Activated CD8-positive, alpha-beta memory T cell treated with anti-CD3 and anti-CD28 coated beads, Interleukin-2, amount 10 ng/mL, durations not matched to agents 7 days and 5 days (primary cell): ENCODE data around the gene PRICKLE4. TPM values are rescaled to one million over a fixed set of nuclear protein-coding genes. Genes with fewer than 3 reads are reported as not detected.
"Not testable (repeated sequence)": the region's sequence is repeated elsewhere in the genome, so short reads cannot be mapped to it uniquely, and the experiment has no call there.

Experiments
- ATAC-seq: fragments of 150-1000 bp; cut with Tn5 transposase; one replicate; pipeline ENCODE4 v1.10.0; 2021; ENCODE audit warnings: moderate library complexity
- CTCF ChIA-PET: fragments of 350-600 bp; sonication (Branson Sonifier 250); formaldehyde crosslinking; loops from one replicate; lab custom pipeline; 2021; ENCODE audit warnings: antibody characterized with exemption; lab: Charles Lee
- DNase-seq: peaks from one replicate; pipeline ENCODE4 v3.0.0-alpha.2; 2020
- H3K27ac Mint-ChIP-seq: one replicate; pipeline ENCODE4 v1.8.0; 2021; ENCODE audit warnings: mild to moderate bottlenecking, mixed read lengths
- H3K27me3 Mint-ChIP-seq: one replicate; pipeline ENCODE4 v1.8.0; 2021; ENCODE audit warnings: mixed read lengths
- H3K36me3 Mint-ChIP-seq: one replicate; pipeline ENCODE4 v1.8.0; 2021; ENCODE audit warnings: mild to moderate bottlenecking, mixed read lengths
- H3K4me1 Mint-ChIP-seq: one replicate; pipeline ENCODE4 v1.8.0; 2021; ENCODE audit warnings: mixed read lengths
- H3K4me3 Mint-ChIP-seq: one replicate; pipeline ENCODE4 v1.8.0; 2021; ENCODE audit warnings: mild to moderate bottlenecking, moderate library complexity, mixed read lengths
- H3K9me3 Mint-ChIP-seq: one replicate; pipeline ENCODE4 v1.8.0; 2022; ENCODE audit warnings: low read depth, mixed read lengths
- total RNA-seq, 2 experiments: library from RNA; stranded (reverse); gene quantifications; one replicate each; pipeline ENCODE4 v1.2.3, GENCODE V29; 2021

PRICKLE4 gene
- total RNA-seq, 2 experiments from 2014 or later: not detected

DNA sequence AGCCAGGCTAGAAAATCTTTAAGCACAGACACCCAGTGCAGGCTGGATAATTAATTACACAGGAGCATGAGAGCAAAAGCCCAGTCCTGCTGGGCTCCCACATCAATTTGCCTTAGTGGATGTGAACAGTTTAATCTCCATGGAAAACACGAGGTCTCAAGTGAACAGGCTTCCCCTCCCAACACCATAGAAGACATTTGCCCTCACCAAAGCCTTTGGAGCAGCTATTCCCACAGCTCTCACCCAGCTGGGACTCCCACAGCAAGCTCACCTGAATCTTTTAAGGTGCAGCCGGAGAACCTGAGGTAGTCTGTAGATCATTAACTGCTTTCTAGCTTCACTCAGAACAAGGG, 19.0 kb downstream of the PRICKLE4 start:
- H3K4me1 Mint-ChIP-seq: peaks cover 26% of the 10 kb centered on the region
- no peak for DNase-seq
- no peak overlapping the region for H3K27ac Mint-ChIP-seq
- H3K36me3 Mint-ChIP-seq: peaks cover 6% of the 10 kb centered on the region
- CTCF ChIA-PET: interaction anchor here (1.6 to 5.6 kb wide), 2 partner anchors 13 to 245 kb away, joined by 7 to 31 read pairs; partner anchors contain the start of gene TOMM6
- H3K27me3 Mint-ChIP-seq: no peaks in the 10 kb centered on the region
- no peak for ATAC-seq
- H3K9me3 Mint-ChIP-seq: no peaks in the 10 kb centered on the region
- no peak overlapping the region for H3K4me3 Mint-ChIP-seq

DNA sequence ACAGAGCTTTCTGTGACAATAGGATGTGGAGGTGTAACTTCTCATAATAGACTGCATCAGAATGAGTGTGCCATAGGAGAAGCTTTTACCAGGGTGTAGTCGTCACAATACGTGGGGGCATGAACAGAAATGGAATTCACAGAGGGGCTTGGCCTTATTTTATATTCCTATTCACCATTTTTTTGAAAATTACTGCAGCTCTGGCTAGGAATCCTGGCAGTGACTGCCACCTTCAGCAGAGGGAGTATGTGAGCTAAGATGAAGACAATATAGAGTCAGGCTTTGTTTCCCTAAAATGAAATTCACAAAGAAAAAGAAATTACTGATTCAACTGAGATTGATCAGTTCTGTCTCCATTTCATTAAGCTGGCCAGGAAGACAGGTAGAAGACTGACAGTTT, 20.8 kb downstream of the PRICKLE4 start:
- Mint-ChIP-seq H3K4me1 (peaks cover 10% of the 10 kb centered on the region), H3K36me3 (peaks cover 2% of the 10 kb centered on the region), H3K4me3 (no peak overlapping the region), H3K27me3 (no peaks in the 10 kb centered on the region), H3K27ac (no peak overlapping the region), H3K9me3 (no peaks in the 10 kb centered on the region)
- peak; percentile 23 for ATAC-seq
- no peak for DNase-seq
- CTCF ChIA-PET: interaction anchor here (0.6 to 1.5 kb wide), 9 partner anchors 11 to 405 kb away, joined by 3 to 20 read pairs (median 3); partner anchors contain the start of genes BYSL, MED20 and TOMM6

DNA sequence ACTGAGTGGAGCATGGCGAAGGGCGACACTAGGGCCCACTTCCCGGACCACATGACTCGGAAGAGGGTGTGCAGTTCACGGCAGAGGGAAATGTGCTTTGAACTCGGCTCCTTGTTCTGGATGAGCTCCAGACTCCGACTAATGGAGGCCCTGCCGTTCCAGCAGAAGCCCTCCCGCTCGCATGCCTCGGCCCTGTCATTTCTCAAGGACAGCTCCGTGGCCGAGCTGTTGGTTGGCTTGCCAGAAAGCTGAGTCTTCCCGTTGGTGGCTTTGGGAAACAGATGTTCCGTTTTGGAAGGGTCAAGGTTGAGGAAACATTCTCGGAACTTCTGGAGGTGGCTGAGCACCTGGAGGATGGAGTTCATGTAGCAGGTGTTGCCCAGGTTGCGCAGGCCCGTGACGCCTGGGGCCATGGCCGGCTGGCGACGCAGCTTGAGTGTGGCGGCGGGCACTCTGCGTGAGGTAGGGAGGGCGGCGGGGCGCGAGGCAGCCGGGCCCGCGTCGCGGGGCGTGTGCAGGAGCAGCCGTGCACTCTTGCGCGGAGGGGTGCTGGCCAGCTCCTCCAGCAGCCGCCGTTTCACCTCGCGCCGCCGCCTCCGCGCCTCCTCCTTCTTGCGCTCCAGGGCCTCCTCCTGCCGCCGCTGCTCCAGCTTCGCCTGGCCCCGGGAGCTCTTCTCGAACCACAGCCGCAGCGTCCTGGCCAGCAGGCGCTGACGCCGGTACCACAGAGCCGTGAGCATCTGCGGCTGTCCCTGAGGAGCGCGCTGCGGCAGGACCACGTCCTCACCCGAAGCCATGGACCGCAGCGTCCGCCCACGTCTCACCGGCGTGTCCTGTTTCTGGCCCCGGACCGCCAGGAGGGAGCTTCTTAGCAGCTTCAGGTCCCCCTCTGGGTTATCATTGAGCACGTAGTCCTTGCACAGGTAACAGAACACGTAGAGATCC, 25.5 kb downstream of the PRICKLE4 start:
- H3K9me3 Mint-ChIP-seq: no peaks in the 10 kb centered on the region
- no peaks in the 10 kb centered on the region for H3K4me1 Mint-ChIP-seq
- DNase-seq (no peak), ATAC-seq (no peak)
- H3K4me3 Mint-ChIP-seq: no peak overlapping the region
- no peaks in the 10 kb centered on the region for H3K36me3 Mint-ChIP-seq
- H3K27me3 Mint-ChIP-seq: no peaks in the 10 kb centered on the region
- no peak overlapping the region for H3K27ac Mint-ChIP-seq
- CTCF ChIA-PET: no interaction called here

DNA sequence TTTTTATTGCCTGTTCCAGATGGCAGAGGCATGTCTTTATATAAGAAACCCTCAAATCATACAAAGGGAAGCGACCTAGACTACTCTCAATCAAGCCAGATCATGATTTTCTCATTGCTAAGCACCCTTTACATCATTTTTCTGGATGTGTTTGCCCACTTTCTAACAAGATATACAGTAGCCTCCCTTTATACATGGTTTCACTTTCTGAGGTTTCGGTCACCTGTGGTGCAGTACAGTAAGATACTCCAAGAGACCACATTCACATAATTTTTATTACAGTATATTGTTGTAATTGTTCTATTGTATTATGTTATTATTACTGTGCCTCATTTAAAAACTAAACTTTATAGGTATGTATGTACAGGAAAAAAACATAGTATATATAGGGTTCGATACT, 30.5 kb downstream of the PRICKLE4 start:
- H3K4me1 Mint-ChIP-seq: no peaks in the 10 kb centered on the region
- H3K36me3 Mint-ChIP-seq: no peaks in the 10 kb centered on the region
- no peak overlapping the region for H3K4me3 Mint-ChIP-seq
- no peaks in the 10 kb centered on the region for H3K27me3 Mint-ChIP-seq
- CTCF ChIA-PET: no interaction called here
- H3K27ac Mint-ChIP-seq: no peak overlapping the region
- DNase-seq (no peak), ATAC-seq (no peak)
- no peaks in the 10 kb centered on the region for H3K9me3 Mint-ChIP-seq

DNA sequence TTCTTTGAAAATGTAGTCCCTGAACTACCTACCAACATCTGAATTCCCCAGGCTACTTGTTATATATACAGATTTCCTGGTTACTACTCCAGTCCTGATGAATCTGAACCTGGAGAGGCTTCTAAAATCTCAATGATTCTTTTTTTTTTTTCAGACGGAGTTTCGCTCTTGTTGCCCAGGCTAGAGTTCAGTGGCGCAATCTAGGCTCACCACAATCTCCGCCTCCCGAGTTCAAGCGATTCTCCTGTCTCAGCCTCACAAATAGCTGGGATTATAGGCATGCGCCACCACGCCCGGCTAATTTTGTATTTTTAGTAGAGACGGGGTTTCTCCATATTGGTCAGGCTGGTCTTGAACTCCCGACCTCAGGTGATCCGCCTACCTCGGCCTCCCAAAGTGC, 31.4 kb downstream of the PRICKLE4 start:
- H3K27ac Mint-ChIP-seq, H3K9me3 Mint-ChIP-seq, H3K4me3 Mint-ChIP-seq, DNase-seq, ATAC-seq, H3K36me3 Mint-ChIP-seq, CTCF ChIA-PET, H3K27me3 Mint-ChIP-seq, H3K4me1 Mint-ChIP-seq: not testable (repeated sequence)

DNA sequence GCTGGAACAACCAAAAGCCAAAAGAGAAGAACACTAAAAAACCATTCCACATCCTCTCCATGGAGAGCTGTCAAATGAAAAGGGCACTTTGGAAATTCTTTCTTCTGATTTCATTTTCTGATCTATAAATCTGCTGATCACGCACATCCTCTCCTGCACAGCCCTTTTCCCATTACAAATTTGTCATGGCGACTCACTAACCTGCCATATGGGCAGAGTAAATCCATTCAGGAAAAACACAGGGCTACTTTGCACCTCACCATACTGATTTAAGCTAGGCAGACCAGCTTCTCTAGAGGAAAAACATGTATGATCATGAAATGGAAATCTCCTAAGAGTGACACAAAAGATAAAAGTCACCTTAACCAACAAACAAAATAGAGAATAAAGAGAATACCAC, 32.9 kb downstream of the PRICKLE4 start:
- no peaks in the 10 kb centered on the region for H3K36me3 Mint-ChIP-seq
- no peak overlapping the region for H3K27ac Mint-ChIP-seq
- no peaks in the 10 kb centered on the region for H3K27me3 Mint-ChIP-seq
- H3K9me3 Mint-ChIP-seq: no peaks in the 10 kb centered on the region
- no peaks in the 10 kb centered on the region for H3K4me1 Mint-ChIP-seq
- CTCF ChIA-PET: interaction anchor here (1.3 kb wide), 1 partner anchor 26 kb away, joined by 5 read pairs; the partner anchor contains the start of gene TOMM6
- ATAC-seq (no peak), DNase-seq (no peak)
- H3K4me3 Mint-ChIP-seq: no peak overlapping the region

DNA sequence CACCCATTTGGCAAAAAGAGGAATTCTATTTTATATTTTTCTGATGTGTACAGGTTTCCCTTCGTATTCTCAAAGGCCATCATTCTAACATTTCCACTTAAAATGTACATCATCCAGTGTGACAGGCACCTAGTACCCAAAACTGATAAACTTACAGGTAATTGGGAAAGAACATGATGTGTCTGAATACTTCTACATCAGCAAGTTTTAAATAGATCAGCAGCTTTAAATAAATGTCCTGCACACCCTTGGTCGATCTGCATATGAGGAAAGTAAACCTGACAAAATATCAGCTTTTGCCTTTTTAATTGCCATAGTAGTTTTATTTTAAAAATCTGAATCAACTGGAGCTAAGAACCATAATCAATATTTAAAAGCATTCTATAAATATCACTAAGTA, 33.4 kb downstream of the PRICKLE4 start:
- ATAC-seq (no peak), DNase-seq (no peak)
- H3K27ac Mint-ChIP-seq: no peak overlapping the region
- H3K9me3 Mint-ChIP-seq: no peaks in the 10 kb centered on the region
- H3K4me1 Mint-ChIP-seq: no peaks in the 10 kb centered on the region
- H3K36me3 Mint-ChIP-seq: no peaks in the 10 kb centered on the region
- no peak overlapping the region for H3K4me3 Mint-ChIP-seq
- CTCF ChIA-PET: interaction anchor here (1.3 kb wide), 1 partner anchor 27 kb away, joined by 5 read pairs; the partner anchor contains the start of gene TOMM6
- H3K27me3 Mint-ChIP-seq: no peaks in the 10 kb centered on the region

DNA sequence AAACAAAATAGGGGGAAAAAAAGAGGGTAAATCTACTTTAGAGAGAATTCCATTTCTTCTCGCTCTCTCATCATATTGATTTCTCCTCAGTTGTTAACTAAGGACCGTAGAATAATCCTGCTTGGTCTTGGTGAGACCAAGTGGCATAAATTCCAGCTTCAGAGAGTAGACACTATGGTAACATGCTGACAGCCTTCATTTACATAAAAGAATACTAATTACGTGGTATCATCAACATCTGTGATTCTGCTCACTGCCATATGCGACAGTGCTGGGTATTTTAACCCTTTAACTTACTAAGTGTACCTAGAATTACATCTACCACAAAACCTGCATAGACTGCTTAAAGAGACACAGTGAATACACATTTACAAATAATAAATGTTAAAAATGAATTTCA, 34.0 kb downstream of the PRICKLE4 start:
- Mint-ChIP-seq H3K4me3 (no peak overlapping the region), H3K4me1 (no peaks in the 10 kb centered on the region), H3K27ac (no peak overlapping the region), H3K36me3 (no peaks in the 10 kb centered on the region), H3K9me3 (no peaks in the 10 kb centered on the region), H3K27me3 (no peaks in the 10 kb centered on the region)
- ATAC-seq: no peak
- no peak for DNase-seq
- CTCF ChIA-PET: interaction anchor here (0.9 kb wide), 1 partner anchor 290 kb away, joined by 3 read pairs; no protein-coding TSS in a partner anchor

DNA sequence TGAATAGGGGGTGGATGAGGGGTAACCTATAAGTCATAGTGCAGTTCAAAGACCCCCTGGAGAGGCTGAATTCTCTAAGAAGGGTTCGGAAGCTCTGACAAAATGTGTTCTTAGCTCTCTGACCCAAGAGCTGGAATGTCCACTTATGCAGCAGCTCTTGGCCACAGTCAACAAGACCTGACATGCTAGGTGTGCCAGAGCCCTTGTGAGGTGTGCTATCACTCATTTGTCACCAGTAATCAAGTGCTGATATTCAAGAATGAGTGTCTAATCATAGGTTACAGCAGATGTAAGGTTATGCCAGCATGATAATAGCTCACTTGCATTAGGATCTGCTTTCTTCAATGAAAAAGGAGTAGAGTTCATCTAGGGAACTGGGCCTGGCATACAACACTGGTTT, 35.0 kb downstream of the PRICKLE4 start:
- no peaks in the 10 kb centered on the region for H3K27me3 Mint-ChIP-seq
- no peak for DNase-seq
- CTCF ChIA-PET: interaction anchor here (0.9 kb wide), 1 partner anchor 289 kb away, joined by 3 read pairs; no protein-coding TSS in a partner anchor

DNA sequence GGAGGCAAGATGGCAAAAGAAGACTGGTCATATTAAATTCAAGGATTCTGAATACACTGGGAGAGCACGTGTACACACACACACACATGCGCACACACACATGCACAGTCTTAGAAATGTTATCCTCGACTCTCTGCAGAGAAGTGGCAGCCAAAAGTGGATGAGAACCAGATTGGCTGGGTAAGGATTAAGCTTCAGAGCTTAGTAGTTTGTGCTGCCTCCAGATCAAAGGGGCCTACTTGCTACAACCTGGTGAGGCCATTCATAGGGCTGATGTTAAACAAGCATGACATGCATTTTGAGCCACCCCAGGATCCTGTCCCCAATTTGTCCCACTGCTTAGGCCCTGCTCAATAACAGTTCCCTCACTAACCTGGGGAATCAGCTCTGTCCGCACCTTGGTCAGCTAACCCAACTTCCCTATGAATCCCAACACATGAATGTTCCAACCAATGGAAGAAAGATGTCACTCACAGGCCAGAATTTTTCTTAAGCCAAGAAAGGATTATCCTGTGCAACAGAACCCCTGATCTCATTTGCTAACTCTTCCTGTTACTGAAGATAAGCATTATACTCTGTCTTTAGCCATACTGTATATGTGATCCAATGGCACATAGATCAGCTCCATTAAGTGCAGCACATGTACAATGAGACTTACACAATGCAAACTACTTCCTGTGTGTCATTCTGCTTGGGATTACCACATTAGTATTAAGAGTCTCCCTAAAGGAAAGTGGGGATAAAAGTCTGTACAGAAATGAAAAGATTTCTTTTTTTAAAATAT, 37.9 kb downstream of the PRICKLE4 start:
- no peaks in the 10 kb centered on the region for H3K9me3 Mint-ChIP-seq
- no peaks in the 10 kb centered on the region for H3K27me3 Mint-ChIP-seq
- H3K27ac Mint-ChIP-seq: no peak overlapping the region
- H3K4me1 Mint-ChIP-seq: no peaks in the 10 kb centered on the region
- no peak for DNase-seq
- ATAC-seq: no peak
- no peaks in the 10 kb centered on the region for H3K36me3 Mint-ChIP-seq
- CTCF ChIA-PET: interaction anchor here (0.8 to 1.2 kb wide), 2 partner anchors 31 to 45 kb away, joined by 3 read pairs; partner anchors contain the start of gene TOMM6
- H3K4me3 Mint-ChIP-seq: no peak overlapping the region

More for the DNA sequence above, 35.0 kb downstream of the PRICKLE4 start:
- ATAC-seq: no peak
- Mint-ChIP-seq H3K36me3 (no peaks in the 10 kb centered on the region), H3K27ac (no peak overlapping the region), H3K4me1 (no peaks in the 10 kb centered on the region), H3K4me3 (no peak overlapping the region), H3K9me3 (no peaks in the 10 kb centered on the region)

DNA sequence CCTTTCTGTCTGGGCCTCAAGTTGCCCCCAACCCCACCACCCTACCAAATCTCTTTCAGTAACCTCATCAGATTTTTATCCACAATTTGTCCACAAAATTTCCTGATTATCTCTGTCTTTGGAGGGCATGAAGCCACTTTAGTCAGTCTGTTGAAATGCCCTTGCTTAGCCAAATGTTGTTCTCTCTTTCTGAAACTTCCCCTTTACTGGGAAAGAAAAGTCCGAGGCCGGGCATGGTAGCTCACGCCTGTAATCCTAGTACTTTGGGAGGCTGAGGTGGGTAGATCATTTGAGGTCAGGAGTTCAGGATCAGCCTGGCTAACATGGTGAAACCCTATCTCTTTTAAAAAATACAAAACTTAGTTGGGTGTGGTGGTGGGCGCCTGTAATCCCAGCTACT, 40.7 kb downstream of the PRICKLE4 start:
- H3K27ac Mint-ChIP-seq: no peak overlapping the region
- H3K27me3 Mint-ChIP-seq: no peaks in the 10 kb centered on the region
- CTCF ChIA-PET: interaction anchor here (1.0 kb wide), 2 partner anchors 27 to 228 kb away, joined by 3 read pairs; no protein-coding TSS in a partner anchor
- H3K9me3 Mint-ChIP-seq: no peaks in the 10 kb centered on the region
- no peak overlapping the region for H3K4me3 Mint-ChIP-seq
- H3K4me1 Mint-ChIP-seq: no peaks in the 10 kb centered on the region
- no peaks in the 10 kb centered on the region for H3K36me3 Mint-ChIP-seq
- DNase-seq: no peak
- ATAC-seq: no peak

DNA sequence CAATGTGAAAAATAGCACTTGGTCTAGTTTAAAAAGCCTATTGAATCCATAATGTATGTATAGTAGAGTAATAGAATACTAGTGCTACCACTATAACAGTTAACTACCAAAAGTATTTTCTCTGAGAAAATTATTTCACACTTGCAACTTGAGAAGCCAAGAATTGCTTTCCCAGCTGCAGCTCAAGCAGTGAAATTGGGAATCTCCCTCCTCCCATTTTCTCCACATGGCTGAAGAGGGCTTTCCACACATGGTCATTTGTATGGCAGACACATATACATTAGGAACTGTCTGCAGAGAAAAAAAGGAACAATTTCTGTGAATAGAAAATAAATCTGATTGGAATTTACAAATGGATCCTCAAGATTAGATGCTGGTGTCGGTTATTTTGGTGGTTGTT, 41.4 kb downstream of the PRICKLE4 start:
- no peak for DNase-seq
- CTCF ChIA-PET: interaction anchor here (1.0 kb wide), 2 partner anchors 26 to 227 kb away, joined by 3 read pairs; no protein-coding TSS in a partner anchor
- H3K27me3 Mint-ChIP-seq: no peaks in the 10 kb centered on the region
- no peaks in the 10 kb centered on the region for H3K36me3 Mint-ChIP-seq
- H3K4me3 Mint-ChIP-seq: no peak overlapping the region
- no peak overlapping the region for H3K27ac Mint-ChIP-seq
- H3K9me3 Mint-ChIP-seq: no peaks in the 10 kb centered on the region
- ATAC-seq: no peak
- H3K4me1 Mint-ChIP-seq: no peaks in the 10 kb centered on the region

DNA sequence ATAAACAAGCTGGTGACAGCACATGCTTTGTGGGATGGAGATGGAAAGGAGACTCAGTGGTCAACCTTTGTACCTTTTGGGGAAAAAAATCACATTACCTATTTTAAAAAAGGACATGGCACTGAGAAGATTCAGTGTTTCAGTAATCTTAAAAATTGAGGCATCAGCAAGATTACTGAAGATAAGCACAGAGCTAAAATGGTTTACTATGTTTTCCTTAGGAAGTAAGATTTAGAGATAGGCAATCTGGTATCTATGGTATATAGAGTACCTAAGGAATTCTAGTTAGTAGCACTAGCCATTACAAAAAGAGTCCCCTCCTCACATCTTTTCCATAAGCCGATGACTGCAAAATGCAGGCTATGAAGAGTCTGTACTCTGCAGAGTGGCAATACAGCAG, 42.6 kb downstream of the PRICKLE4 start:
- CTCF ChIA-PET: no interaction called here
- Mint-ChIP-seq H3K4me3 (no peak overlapping the region), H3K4me1 (no peaks in the 10 kb centered on the region), H3K27me3 (no peaks in the 10 kb centered on the region), H3K36me3 (no peaks in the 10 kb centered on the region), H3K9me3 (no peaks in the 10 kb centered on the region), H3K27ac (no peak overlapping the region)
- DNase-seq (no peak), ATAC-seq (no peak)
